A673 (cell line): Measurements from ENCODE around the gene PXT1. TPM values are rescaled to one million over a fixed set of nuclear protein-coding genes. Genes with fewer than 3 reads are reported as not detected.
A peak's percentile ranks its signal among the peaks of the same experiment; 100 is the strongest.
"Not testable (repeated sequence)": the region's sequence is repeated elsewhere in the genome, so short reads cannot be mapped to it uniquely, and the experiment has no call there.

Experiments
- BruUV-seq: library from RNA; stranded (reverse); fragments of 400-500 nt; replicated peaks from 2 replicates; lab custom pipeline; 2021; lab: Mats Ljungman, UMichigan
- CTCF ChIA-PET: fragments of 300-600 bp; sonication (Branson Sonifier 250); formaldehyde crosslinking; loops from one replicate; lab custom pipeline; 2022; ENCODE audit warnings: antibody characterized with exemption; lab: Charles Lee
- POLR2A ChIA-PET: fragments of 300-600 bp; sonication (Branson Sonifier 250); formaldehyde crosslinking; loops from one replicate; lab custom pipeline; 2022; ENCODE audit warnings: antibody characterized with exemption; ENCODE audit not compliant: low non-redundant PET; lab: Charles Lee
- DNase-seq: peaks from one replicate; pipeline ENCODE4 v3.0.0-alpha.2; 2015; ENCODE audit warnings: low spot score
- H3K27ac ChIP-seq: fragments of 200-600 bp; sonication (generic); 2 replicates; pipeline ENCODE4 v1.5.1; 2016; ENCODE audit warnings: mixed run types, low read depth, mild to moderate bottlenecking, mixed read lengths, antibody characterized with exemption, low read length; ENCODE audit not compliant: poor library complexity, severe bottlenecking
- H3K27me3 ChIP-seq: fragments of 200-600 bp; sonication (generic); replicated peaks from 2 replicates; pipeline ENCODE4 v1.6.1; 2017; ENCODE audit warnings: mixed run types, low read depth, mild to moderate bottlenecking, mixed read lengths, antibody characterized with exemption, low read length; ENCODE audit not compliant: insufficient read depth, poor library complexity
- H3K36me3 ChIP-seq: fragments of 200-600 bp; sonication (generic); 2 replicates; pipeline ENCODE4 v1.6.1; 2016; ENCODE audit warnings: mixed run types, mild to moderate bottlenecking, mixed read lengths, antibody characterized with exemption, low read length; ENCODE audit not compliant: insufficient read depth, poor library complexity, severe bottlenecking
- H3K4me1 ChIP-seq: fragments of 200-600 bp; sonication (generic); 2 replicates; pipeline ENCODE4 v1.6.1; 2017; ENCODE audit warnings: mixed run types, mild to moderate bottlenecking, mixed read lengths, antibody characterized with exemption, low read length; ENCODE audit not compliant: insufficient read depth, poor library complexity, severe bottlenecking
- H3K4me3 ChIP-seq: fragments of 200-600 bp; sonication (generic); 2 replicates; pipeline ENCODE4 v1.5.1; 2016; ENCODE audit warnings: low read depth, mixed run types, mild to moderate bottlenecking, mixed read lengths, low read length; ENCODE audit not compliant: poor library complexity, severe bottlenecking
- H3K9me3 ChIP-seq: fragments of 200-600 bp; sonication (generic); 2 replicates; pipeline ENCODE4 v1.6.1; 2016; ENCODE audit warnings: mixed run types, low read depth, mild to moderate bottlenecking, mixed read lengths, antibody characterized with exemption, low read length; ENCODE audit not compliant: poor library complexity, severe bottlenecking
- CTCF ChIP-seq: fragments of 300-800, 200-600 bp; sonication (generic); conservative IDR thresholded peaks from 2 replicates; pipeline ENCODE4 v1.5.1; 2017; ENCODE audit warnings: low read depth, mild to moderate bottlenecking, antibody characterized with exemption, low read length, moderate library complexity, mixed read lengths
- EZH2 ChIP-seq: fragments of 200-600 bp; sonication (generic); IDR thresholded peaks from 2 replicates; pipeline ENCODE4 v1.6.1; 2017; ENCODE audit warnings: borderline replicate concordance, low read depth, mild to moderate bottlenecking, mixed read lengths, antibody characterized with exemption, low read length; ENCODE audit not compliant: poor library complexity, severe bottlenecking
- intact Hi-C: fragments of 100-400 bp; cut with micrococcal nuclease; formaldehyde crosslinking; loops from one replicate; pipeline ENCODE4 v1.10.0; 2022; ENCODE audit not compliant: unreplicated experiment
- total RNA-seq: library from RNA; stranded (reverse); gene quantifications from 2 replicates; pipeline ENCODE4 v1.2.3, GENCODE V29; 2021

PXT1 gene
- total RNA-seq, 1 experiment from 2014 or later = 0.21 TPM

GRCh38 chr6:36364669-36365479, 77.8 kb downstream of the PXT1 start:
- Histone ChIP-seq H3K27ac (no peak overlapping the region), H3K4me3 (no peak overlapping the region), H3K4me1 (no peaks in the 10 kb centered on the region), H3K36me3 (no peaks in the 10 kb centered on the region), H3K9me3 (no peaks in the 10 kb centered on the region), H3K27me3 (no peaks in the 10 kb centered on the region)
- intact Hi-C loops = no loop called here
- BruUV-seq = no TSS peak
- CTCF ChIA-PET = interaction anchor here (1.2 to 1.3 kb wide), 2 partner anchors 63 to 285 kb away, joined by 3 to 7 read pairs; no protein-coding TSS in a partner anchor
- POLR2A ChIA-PET = no interaction called here
- DNase-seq = no peak
- TF ChIP-seq EZH2 (no peak), CTCF (no peak)

- H3K9me3 ChIP-seq, H3K36me3 ChIP-seq, H3K4me1 ChIP-seq, H3K4me3 ChIP-seq, intact Hi-C loops, H3K27ac ChIP-seq, POLR2A ChIA-PET, BruUV-seq, DNase-seq, H3K27me3 ChIP-seq: not testable (repeated sequence)
- CTCF ChIA-PET = interaction anchor here (1.2 kb wide), 1 partner anchor 286 kb away, joined by 7 read pairs; no protein-coding TSS in a partner anchor
Measured at GRCh38 chr6:36364061-36364635, 78.5 kb downstream of the PXT1 start.

DNA sequence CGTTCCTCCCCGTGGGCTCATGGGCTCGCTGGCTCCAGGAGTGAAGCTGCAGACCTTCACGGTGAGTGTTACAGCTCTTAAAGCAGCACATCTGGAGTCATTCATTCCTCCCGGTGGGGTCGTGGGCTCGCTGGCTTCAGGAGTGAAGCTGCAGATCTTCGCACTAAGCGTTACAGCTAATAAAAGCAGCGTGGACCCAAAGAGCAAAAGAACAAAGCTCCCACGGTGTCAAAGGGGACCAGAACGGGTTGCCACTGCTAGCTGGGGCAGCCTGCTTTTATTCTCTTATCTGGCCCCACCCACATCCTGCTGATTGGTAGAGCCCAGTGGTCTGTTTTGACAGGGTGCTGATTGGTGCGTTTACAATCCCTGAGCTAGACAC, 79.3 kb downstream of the PXT1 start:
- H3K4me3 ChIP-seq, DNase-seq, intact Hi-C loops, H3K36me3 ChIP-seq, H3K27me3 ChIP-seq, H3K27ac ChIP-seq, H3K9me3 ChIP-seq, BruUV-seq, H3K4me1 ChIP-seq, POLR2A ChIA-PET: not testable (repeated sequence)
- CTCF ChIA-PET = interaction anchor here (0.6 to 1.1 kb wide), 2 partner anchors 61 to 229 kb away, joined by 5 to 6 read pairs; no protein-coding TSS in a partner anchor

GRCh38 chr6:36362551-36363370, 79.9 kb downstream of the PXT1 start:
- ChIA-PET CTCF (interaction anchor here (0.6 to 1.6 kb wide), 3 partner anchors 21 to 229 kb away, joined by 3 to 6 read pairs (median 5); no protein-coding TSS in a partner anchor), POLR2A (no interaction called here)
- no peak for DNase-seq
- Histone ChIP-seq H3K4me1 (no peaks in the 10 kb centered on the region), H3K27me3 (no peaks in the 10 kb centered on the region), H3K9me3 (no peaks in the 10 kb centered on the region), H3K36me3 (no peaks in the 10 kb centered on the region), H3K27ac (no peak overlapping the region), H3K4me3 (no peak overlapping the region)
- TF ChIP-seq EZH2 (no peak), CTCF (no peak)
- BruUV-seq = TSS peak; percentile 91
- intact Hi-C loops = no loop called here
